Activated CD8-positive, alpha-beta memory T cell treated with anti-CD3 and anti-CD28 coated beads, Interleukin-2, amount 50 U/mL, for 1 hour (primary cell): ENCODE measurements around the gene TMEM38A.
"Not testable (repeated sequence)": the region's sequence is repeated elsewhere in the genome, so short reads cannot be mapped to it uniquely, and the experiment has no call there.

Source experiments
- DNase-seq: peaks from one replicate; pipeline ENCODE4 v3.0.0-alpha.2; 2020; ENCODE audit errors: extremely low read depth

Gene TMEM38A

GRCh38 chr19:16638666-16639065, 22.3 kb upstream of the TMEM38A start:
- DNase-seq = no peak

- no peak for DNase-seq
Measured at GRCh38 chr19:16640951-16641350, 20.0 kb upstream of the TMEM38A start.

- no peak for DNase-seq
Measured at GRCh38 chr19:16641695-16642094, 19.2 kb upstream of the TMEM38A start.

- DNase-seq = no peak
Measured at GRCh38 chr19:16645140-16645539, 15.8 kb upstream of the TMEM38A start.

- DNase-seq = no peak
Measured at GRCh38 chr19:16649734-16650133, 11.2 kb upstream of the TMEM38A start.

GRCh38 chr19:16650821-16651220, 10.1 kb upstream of the TMEM38A start:
- no peak for DNase-seq

GRCh38 chr19:16651421-16652188, 9.3 kb upstream of the TMEM38A start:
- not testable (repeated sequence) for DNase-seq

- DNase-seq = no peak
Measured at GRCh38 chr19:16652854-16653253, 8.1 kb upstream of the TMEM38A start.

GRCh38 chr19:16654140-16654539, 6.8 kb upstream of the TMEM38A start:
- DNase-seq = no peak

- DNase-seq = no peak
Measured at GRCh38 chr19:16654627-16655026, 6.3 kb upstream of the TMEM38A start.

GRCh38 chr19:16655727-16656126, 5.2 kb upstream of the TMEM38A start:
- DNase-seq = no peak

GRCh38 chr19:16657384-16657783, 3.6 kb upstream of the TMEM38A start:
- no peak for DNase-seq

GRCh38 chr19:16659464-16659831, 1.5 kb upstream of the TMEM38A start:
- no peak for DNase-seq

- peak; percentile 97 for DNase-seq
Measured at GRCh38 chr19:16659832-16660708, 869 bp upstream of the TMEM38A start, which contains the start of gene SMIM7. TSS of gene SMIM7 (minus strand) at chr19:16660144. CDS start at chr19:16660110, 34 bp downstream.

- no peak for DNase-seq
Measured at GRCh38 chr19:16661480-16662034, 618 bp downstream of the TMEM38A start.

- DNase-seq = no peak
Measured at GRCh38 chr19:16668176-16668575, 7.2 kb downstream of the TMEM38A start.

GRCh38 chr19:16668702-16669101, 7.8 kb downstream of the TMEM38A start:
- DNase-seq = not testable (repeated sequence)

GRCh38 chr19:16670291-16670690, 9.4 kb downstream of the TMEM38A start:
- no peak for DNase-seq

GRCh38 chr19:16671652-16672274, 10.8 kb downstream of the TMEM38A start:
- DNase-seq = no peak

- no peak for DNase-seq
Measured at GRCh38 chr19:16673231-16673630, 12.3 kb downstream of the TMEM38A start.

GRCh38 chr19:16673839-16674238, 12.9 kb downstream of the TMEM38A start:
- DNase-seq = not testable (repeated sequence)
